ENCODE results near the gene OR1N2. TPM values are rescaled to one million over a fixed set of nuclear protein-coding genes. Genes with fewer than 3 reads are reported as not detected.
"Not testable (repeated sequence)": the region's sequence is repeated elsewhere in the genome, so short reads cannot be mapped to it uniquely, and the experiment has no call there.

OR1N2 gene
- total and polyA plus RNA-seq, 9 donors = not detected

GRCh38 chr9:122536134-122536533, 16.8 kb upstream of the OR1N2 start:
- intact Hi-C loops (cut with DNase I) = no loop called here
- no peaks in the 10 kb centered on the region for H3K4me1 ChIP-seq (ENCODE audit: insufficient read depth)
- no peak for DNase-seq
- H3K9me3 ChIP-seq = no peaks in the 10 kb centered on the region
- H3K27me3 ChIP-seq = no peaks in the 10 kb centered on the region
- no peaks in the 10 kb centered on the region for H3K36me3 ChIP-seq
- no peak overlapping the region for H3K4me3 ChIP-seq
- WGBS, 3 donors = 87 to 92% (median 88%) methylated on average over 1 of the region's 1 CpG
- no peak overlapping the region for H3K27ac ChIP-seq
- TF ChIP-seq POLR2A (IDR thresholded peaks at IDR 0.05) (no peak), CTCF (IDR thresholded peaks at IDR 0.05) (no peak), EP300 (IDR thresholded peaks at IDR 0.05) (no peak)

GRCh38 chr9:122537066-122537465, 15.8 kb upstream of the OR1N2 start:
- H3K4me3 ChIP-seq; H3K9me3 ChIP-seq; H3K27me3 ChIP-seq; H3K27ac ChIP-seq; intact Hi-C loops (cut with DNase I); H3K4me1 ChIP-seq (ENCODE audit: insufficient read depth); H3K36me3 ChIP-seq; DNase-seq: not testable (repeated sequence)
- WGBS, 3 donors = 47 to 54% (median 51%) methylated on average over 7 of the region's 7 CpGs

- Histone ChIP-seq H3K4me1 (ENCODE audit: insufficient read depth) (no peaks in the 10 kb centered on the region), H3K4me3 (no peak overlapping the region), H3K36me3 (no peaks in the 10 kb centered on the region), H3K27ac (no peak overlapping the region), H3K27me3 (no peaks in the 10 kb centered on the region), H3K9me3 (no peaks in the 10 kb centered on the region)
- no peak for DNase-seq
- no peak for TF ChIP-seq EP300 (IDR thresholded peaks at IDR 0.05)
- no peak for TF ChIP-seq POLR2A (IDR thresholded peaks at IDR 0.05)
- TF ChIP-seq CTCF (IDR thresholded peaks at IDR 0.05) = no peak
- 61 to 69% (median 61%) methylated on average over 2 of the region's 2 CpGs for WGBS, 3 donors
- intact Hi-C loops (cut with DNase I) = no loop called here
These were observed 14.2 kb upstream of the OR1N2 start for GRCh38 chr9:122538757-122539156.

- no peak overlapping the region for H3K27ac ChIP-seq
These were observed 6.7 kb upstream of the OR1N2 start for GRCh38 chr9:122546196-122546595.

GRCh38 chr9:122551371-122551770, 1.5 kb upstream of the OR1N2 start:
- no peaks in the 10 kb centered on the region for H3K36me3 ChIP-seq
- no peaks in the 10 kb centered on the region for H3K9me3 ChIP-seq
- H3K4me3 ChIP-seq = no peak overlapping the region
- DNase-seq = no peak
- WGBS, 3 donors = 71 to 82% (median 73%) methylated on average over 5 of the region's 5 CpGs
- intact Hi-C loops (cut with DNase I) = no loop called here
- TF ChIP-seq CTCF (IDR thresholded peaks at IDR 0.05) (no peak), EP300 (IDR thresholded peaks at IDR 0.05) (no peak), POLR2A (IDR thresholded peaks at IDR 0.05) (no peak)
- no peak overlapping the region for H3K27ac ChIP-seq
- H3K27me3 ChIP-seq = no peaks in the 10 kb centered on the region
- H3K4me1 ChIP-seq (ENCODE audit: insufficient read depth) = no peaks in the 10 kb centered on the region

More at GRCh38 chr9:122546196-122546595, 6.7 kb upstream of the OR1N2 start:
- DNase-seq = no peak
- TF ChIP-seq POLR2A (IDR thresholded peaks at IDR 0.05) = no peak
- no peak for TF ChIP-seq CTCF (IDR thresholded peaks at IDR 0.05)
- TF ChIP-seq EP300 (IDR thresholded peaks at IDR 0.05) = no peak
- H3K27me3 ChIP-seq = no peaks in the 10 kb centered on the region
- intact Hi-C loops (cut with DNase I) = no loop called here
- no peaks in the 10 kb centered on the region for H3K4me1 ChIP-seq (ENCODE audit: insufficient read depth)
- H3K4me3 ChIP-seq = no peak overlapping the region
- H3K36me3 ChIP-seq = no peaks in the 10 kb centered on the region
- no peaks in the 10 kb centered on the region for H3K9me3 ChIP-seq
- 44 to 58% (median 53%) methylated on average over 8 of the region's 8 CpGs for WGBS, 3 donors

All from ovary (tissue), 9 donors.